ENCODE data around the gene SPTLC3.
"Not testable (repeated sequence)": the region's sequence is repeated elsewhere in the genome, so short reads cannot be mapped to it uniquely, and the experiment has no call there.

Gene SPTLC3

GRCh38 chr20:13008761-13009681, at the start of gene SPTLC3:
SPTLC3 (plus strand) TSS chr20:13008972; CDS start chr20:13009268, 296 bp downstream.
- no peak for DNase-seq

- DNase-seq: no peak
These were observed 47.0 kb upstream of the SPTLC3 start for GRCh38 chr20:12961725-12962124.

GRCh38 chr20:12962895-12963294, 45.9 kb upstream of the SPTLC3 start:
- no peak for DNase-seq

GRCh38 chr20:12963416-12963815, 45.4 kb upstream of the SPTLC3 start:
- DNase-seq: no peak

GRCh38 chr20:12965212-12965869, 43.4 kb upstream of the SPTLC3 start:
- DNase-seq: no peak

- DNase-seq: no peak
These were observed 42.9 kb upstream of the SPTLC3 start for GRCh38 chr20:12965870-12966251.

GRCh38 chr20:12966468-12967085, 42.2 kb upstream of the SPTLC3 start:
- DNase-seq: no peak

GRCh38 chr20:12967932-12968331, 40.8 kb upstream of the SPTLC3 start:
- no peak for DNase-seq

GRCh38 chr20:12968472-12968871, 40.3 kb upstream of the SPTLC3 start:
- no peak for DNase-seq

- no peak for DNase-seq
These were observed 39.6 kb upstream of the SPTLC3 start for GRCh38 chr20:12969071-12969669.

- no peak for DNase-seq
These were observed 38.4 kb upstream of the SPTLC3 start for GRCh38 chr20:12970372-12970821.

- no peak for DNase-seq
These were observed 32.8 kb upstream of the SPTLC3 start for GRCh38 chr20:12975833-12976608.

- no peak for DNase-seq
These were observed 32.0 kb upstream of the SPTLC3 start for GRCh38 chr20:12976720-12977309.

- DNase-seq: no peak
These were observed 31.2 kb upstream of the SPTLC3 start for GRCh38 chr20:12977328-12978125.

- no peak for DNase-seq
These were observed 30.7 kb upstream of the SPTLC3 start for GRCh38 chr20:12978126-12978394.

- no peak for DNase-seq
These were observed 29.9 kb upstream of the SPTLC3 start for GRCh38 chr20:12978613-12979495.

GRCh38 chr20:12979713-12980112, 29.1 kb upstream of the SPTLC3 start:
- DNase-seq: not testable (repeated sequence)

- DNase-seq: no peak
These were observed 26.7 kb upstream of the SPTLC3 start for GRCh38 chr20:12982098-12982497.

GRCh38 chr20:12984069-12984765, 24.6 kb upstream of the SPTLC3 start:
- no peak for DNase-seq

GRCh38 chr20:12984863-12985262, 23.9 kb upstream of the SPTLC3 start:
- no peak for DNase-seq

Data from stimulated activated CD4-positive, alpha-beta T cell treated with anti-CD3 and anti-CD28 coated beads, Interleukin-1b, Interleukin-23, amount 100 ng/mL, for 48 hours (primary cell).